Right ventricle myocardium superior (tissue), 1 donor: ENCODE results near the gene SFSWAP. TPM values are rescaled to one million over a fixed set of nuclear protein-coding genes. Genes with fewer than 3 reads are reported as not detected.
"Not testable (repeated sequence)": the region's sequence is repeated elsewhere in the genome, so short reads cannot be mapped to it uniquely, and the experiment has no call there.

Experiments used
- ATAC-seq: fragments of 200-7000 bp; cut with Tn5 transposase; one replicate; pipeline ENCODE4 v1.9.1; 2020; ENCODE audit warnings: mild to moderate bottlenecking; ENCODE audit not compliant: poor library complexity
- DNase-seq: peaks from one replicate; pipeline ENCODE4 v3.0.0-alpha.2; 2020
- intact Hi-C: fragments of 100-400 bp; cut with DNase I; formaldehyde crosslinking; loops from one replicate; pipeline ENCODE4 v1.11.2; 2022
- total RNA-seq: library from RNA; stranded (reverse); fragmentation: NEBNext Ultra II Directional; extraction: Animal tissue kit (Norgen Biotek cat#: 25700); gene quantifications from one replicate; pipeline ENCODE4 v1.2.1, GENCODE V29; 2021
- donor health status: DM: no; HTN: yes; CAD: no; lungs with severe emphysema.

The SFSWAP gene
- total RNA-seq, 1 donor from 2014 or later: 19.4 TPM

- intact Hi-C loops: no loop called here
- DNase-seq (no peak), ATAC-seq (no peak)
These were observed 14.6 kb downstream of the SFSWAP start for GRCh38 chr12:131725503-131725902.

DNA sequence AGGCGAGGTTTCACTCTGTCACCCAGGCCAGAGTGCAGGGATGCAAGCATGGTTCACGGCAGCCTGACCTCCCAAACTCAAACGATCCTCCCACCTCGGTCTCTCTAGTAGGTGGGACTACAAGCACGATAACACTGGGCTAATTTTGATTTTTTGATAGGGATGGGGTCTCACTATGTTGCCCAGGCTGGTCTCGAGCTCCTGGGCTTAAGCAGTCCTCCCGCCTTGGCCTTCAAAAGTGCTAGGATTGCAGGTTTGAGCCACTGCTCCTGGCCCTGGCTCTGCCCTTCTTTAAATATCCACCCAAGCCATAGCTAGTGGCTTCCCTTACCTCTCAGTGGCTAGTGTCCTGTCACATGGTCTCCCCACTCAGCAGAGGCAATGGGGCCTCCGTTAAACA is 17.8 kb downstream of the SFSWAP start:
- no peak for ATAC-seq
- DNase-seq: no peak
- intact Hi-C loops: no loop called here

- intact Hi-C loops: no loop called here
- no peak for ATAC-seq
- DNase-seq: no peak
These were observed 18.5 kb downstream of the SFSWAP start for GRCh38 chr12:131729254-131729955.

DNA sequence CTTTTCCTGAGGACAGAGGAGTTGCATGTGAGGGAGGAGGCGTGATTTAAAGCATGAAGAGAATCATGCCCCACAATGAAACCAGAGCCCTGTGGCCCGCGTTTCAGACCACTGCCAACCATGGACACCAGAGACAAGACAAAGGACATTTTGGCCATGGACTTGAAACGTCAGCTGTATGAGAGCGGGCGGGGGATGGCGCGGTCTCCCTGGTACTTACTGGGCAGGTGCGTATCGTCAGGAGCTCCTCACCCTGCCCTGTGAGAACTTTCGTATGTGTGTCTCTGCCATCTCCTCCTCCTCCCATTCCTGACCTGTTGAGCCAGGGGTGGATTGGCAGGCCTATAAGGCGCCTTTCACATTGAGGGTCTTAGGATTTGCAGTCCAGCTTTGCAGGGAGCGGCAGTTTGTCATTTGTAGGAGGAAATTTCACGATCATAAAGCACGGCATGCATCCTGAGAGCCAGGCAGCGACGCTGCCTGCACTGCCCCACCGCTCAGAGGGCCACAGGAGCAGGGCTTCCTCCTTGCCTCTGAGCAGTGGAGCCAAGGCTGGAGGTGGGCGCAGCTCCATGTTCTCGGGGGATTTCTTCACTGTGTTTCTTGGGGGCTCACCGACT is 22.2 kb downstream of the SFSWAP start:
- intact Hi-C loops: no loop called here
- DNase-seq: no peak
- ATAC-seq: no peak

- no peak for DNase-seq
- intact Hi-C loops: no loop called here
- ATAC-seq: no peak
These were observed 23.0 kb downstream of the SFSWAP start for GRCh38 chr12:131733874-131734273.

DNA sequence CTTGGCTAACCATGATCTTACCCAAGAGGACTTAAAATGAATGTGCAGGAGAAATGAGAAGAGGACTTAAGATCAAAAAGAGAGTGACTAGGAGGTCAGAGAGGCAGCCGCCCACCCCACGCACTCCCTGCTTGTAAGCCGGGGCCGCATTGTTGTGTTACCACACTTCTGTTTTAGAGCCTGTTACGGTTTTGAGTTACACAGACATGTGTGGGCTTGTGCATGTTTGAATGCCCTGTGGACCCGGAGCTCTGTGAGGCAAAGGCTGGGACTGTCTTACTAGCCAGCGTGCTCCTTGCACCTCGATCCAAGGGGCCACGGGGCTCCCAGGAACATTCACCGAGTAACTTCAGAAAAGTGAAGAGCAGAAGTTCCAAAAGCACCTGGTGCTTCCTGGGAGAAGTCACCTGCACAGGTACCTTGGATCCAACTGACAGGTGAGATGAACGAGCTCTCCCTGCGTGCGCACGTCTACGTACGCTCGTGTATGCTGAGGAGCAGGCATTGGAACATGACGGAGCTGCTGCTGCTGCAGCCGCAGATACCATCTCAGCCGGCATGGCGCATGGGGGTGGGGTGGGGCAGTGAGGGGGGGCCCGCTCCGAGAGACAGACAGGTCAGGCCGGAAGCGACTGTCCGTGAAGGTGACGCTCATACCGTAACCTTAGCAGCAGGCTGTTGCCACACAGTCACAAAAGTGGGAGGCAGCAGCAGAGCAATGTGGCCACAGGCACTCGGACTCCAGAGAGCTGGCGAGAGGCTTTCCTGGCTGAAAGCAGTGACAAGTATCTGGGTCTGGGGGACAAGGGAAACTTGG is 23.7 kb downstream of the SFSWAP start:
- intact Hi-C loops: no loop called here
- no peak for ATAC-seq
- DNase-seq: no peak

DNA sequence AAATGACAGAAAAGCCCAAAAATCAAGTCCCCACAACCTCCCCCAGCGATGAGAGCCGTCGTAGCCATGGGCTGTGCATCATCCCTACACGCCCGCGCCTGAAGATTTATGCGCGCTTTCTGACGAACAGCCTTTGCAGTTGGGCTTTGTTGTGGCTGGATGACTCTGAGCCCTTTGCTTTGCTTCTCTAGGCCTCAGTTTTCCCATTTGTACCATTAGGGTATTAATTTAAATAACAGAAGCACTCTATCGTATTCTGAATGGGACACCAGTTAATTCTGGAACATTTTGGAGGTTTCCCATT is 24.2 kb downstream of the SFSWAP start:
- ATAC-seq (no peak), DNase-seq (no peak)
- intact Hi-C loops: no loop called here

DNA sequence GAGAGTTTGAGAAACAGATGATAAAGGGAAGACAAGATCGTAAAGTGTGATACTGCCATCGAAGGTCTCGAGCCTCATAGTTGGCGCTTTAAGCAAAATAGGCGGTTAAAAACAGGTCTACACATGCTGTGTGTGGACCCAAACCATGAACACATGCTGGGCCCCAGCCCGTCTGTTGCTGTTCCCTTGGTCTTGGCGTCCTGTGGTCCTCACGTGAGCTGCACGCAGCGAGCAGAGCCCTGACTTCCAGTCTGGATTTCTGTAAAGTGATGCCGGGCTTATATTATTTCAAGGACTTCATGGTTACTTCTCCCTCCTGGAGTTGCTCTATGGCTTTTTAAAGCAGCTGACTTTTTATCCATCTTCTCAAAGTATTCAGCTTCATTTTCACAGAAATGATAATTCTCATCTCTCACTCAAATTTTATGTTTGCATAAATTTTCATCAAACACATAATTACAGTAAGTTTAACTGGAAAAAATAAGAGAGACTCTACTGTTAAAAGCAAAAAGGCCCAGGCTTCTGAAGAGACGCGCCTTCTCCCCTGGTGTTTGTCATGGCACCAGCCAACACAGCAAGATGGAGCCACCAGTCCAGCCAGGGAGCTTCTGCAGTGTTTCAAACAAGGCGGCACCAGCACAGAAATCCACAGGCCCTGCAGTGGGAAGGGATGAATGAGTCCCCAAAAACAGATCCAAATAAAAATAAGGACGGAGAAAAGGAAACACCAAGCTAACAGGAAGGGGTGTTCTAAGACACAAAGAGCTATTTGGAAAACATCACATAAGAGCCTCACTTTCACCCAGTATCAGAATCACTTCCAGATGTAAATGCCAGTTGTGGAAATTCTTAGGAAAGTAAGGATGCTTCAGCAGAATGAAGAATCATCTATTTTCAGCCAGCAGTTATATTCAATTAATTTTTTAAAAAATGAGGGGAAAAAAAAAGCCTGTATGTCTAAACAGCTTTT is 24.9 kb downstream of the SFSWAP start:
- DNase-seq: no peak
- intact Hi-C loops: no loop called here
- no peak for ATAC-seq

GRCh38 chr12:131736446-131737149 is 25.7 kb downstream of the SFSWAP start:
- ATAC-seq: no peak
- DNase-seq: no peak
- intact Hi-C loops: no loop called here

DNA sequence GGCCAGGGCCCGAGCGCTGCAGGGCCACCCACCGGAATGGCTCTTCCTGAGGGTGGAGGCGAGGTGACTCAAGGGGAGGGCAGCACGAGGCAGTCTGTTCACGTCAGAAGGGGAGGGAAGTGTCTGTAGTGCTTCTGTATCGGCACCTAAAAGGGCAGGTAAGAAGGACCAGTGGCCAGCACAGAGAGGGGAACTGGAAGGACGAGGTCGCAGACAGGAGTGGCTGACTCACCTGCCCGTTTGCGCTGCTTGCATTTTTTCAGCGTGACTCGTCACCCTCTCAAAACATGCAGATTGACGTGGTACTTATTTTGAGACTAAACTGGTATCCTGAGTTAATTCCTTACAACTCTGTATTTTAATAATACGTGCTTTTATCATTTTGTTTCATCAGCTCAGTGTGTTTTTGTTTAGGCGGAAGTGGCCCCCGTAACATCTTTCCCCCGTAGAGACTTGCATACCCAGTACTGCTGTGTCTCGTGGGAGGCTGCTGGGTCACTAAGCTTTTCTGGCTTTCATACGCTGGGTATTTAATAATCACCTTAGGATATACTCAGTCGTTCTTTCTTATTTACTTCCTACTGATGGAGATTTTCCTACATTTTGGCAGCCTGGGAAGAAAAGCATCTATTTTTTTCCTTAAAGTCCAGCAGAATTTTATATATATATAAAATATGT is 26.4 kb downstream of the SFSWAP start:
- ATAC-seq (no peak), DNase-seq (no peak)
- intact Hi-C loops: no loop called here

DNA sequence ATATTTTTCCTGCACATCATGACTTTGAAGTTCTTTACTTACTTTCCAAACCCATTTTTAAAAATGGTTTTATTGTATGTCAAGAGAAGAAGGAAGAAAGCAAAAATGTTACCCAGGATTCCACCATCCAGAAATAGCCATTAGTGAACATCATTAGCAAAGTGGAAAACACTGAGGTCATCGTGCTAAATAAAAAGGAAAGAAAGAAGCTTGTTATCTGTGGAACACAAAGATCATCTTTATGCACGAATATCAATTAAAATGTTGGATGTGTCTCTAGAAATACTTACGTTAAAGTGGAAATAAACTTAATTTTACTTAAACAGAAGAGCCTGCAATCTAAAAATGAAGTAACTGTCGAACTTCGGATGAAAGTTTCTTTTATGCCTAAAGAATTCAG is 27.3 kb downstream of the SFSWAP start:
- intact Hi-C loops: no loop called here
- DNase-seq: no peak
- ATAC-seq: no peak

DNA sequence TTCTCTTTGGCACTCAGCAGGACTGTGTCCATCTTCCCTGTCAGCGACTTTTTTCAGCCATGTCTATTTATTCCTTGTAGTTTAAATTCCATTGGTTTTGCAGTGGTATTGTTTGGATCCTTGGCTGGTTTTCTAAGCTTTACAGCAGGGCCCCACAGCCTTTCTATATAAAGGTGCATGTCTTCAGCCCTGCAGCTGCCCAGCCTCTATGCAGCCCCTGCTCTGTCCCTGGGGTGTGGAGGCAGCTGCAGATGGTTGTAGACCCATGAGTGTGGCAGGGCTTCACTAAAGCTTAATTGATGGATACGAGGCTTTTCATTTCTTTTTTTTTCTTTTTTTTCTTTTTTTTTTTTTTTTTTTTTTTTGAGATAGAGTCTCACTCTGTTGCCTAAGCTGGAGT is 29.7 kb downstream of the SFSWAP start:
- no peak for ATAC-seq
- intact Hi-C loops: no loop called here

GRCh38 chr12:131742761-131743160 is 31.9 kb downstream of the SFSWAP start:
- intact Hi-C loops, ATAC-seq, DNase-seq: not testable (repeated sequence)

More for the DNA sequence above, 29.7 kb downstream of the SFSWAP start:
- DNase-seq: no peak

DNA sequence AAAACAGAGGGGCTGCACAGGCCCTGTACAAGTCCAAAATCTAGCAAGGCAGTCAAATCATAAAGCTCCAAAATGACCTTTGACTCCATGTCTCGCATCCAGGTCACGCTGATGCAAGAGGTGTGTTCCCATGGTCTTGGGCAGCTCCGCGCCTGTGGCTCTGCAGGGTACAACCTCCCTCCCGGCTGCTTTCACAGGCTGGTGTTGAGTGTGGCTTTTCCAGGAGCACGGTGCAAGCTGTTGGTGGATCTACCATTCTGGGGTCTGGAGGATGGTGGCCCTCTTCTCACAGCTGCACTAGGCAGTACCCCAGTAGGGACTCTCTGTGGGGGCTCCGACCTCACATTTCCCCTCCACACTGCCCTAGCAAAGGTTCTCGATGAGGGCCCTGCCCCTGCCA is 32.5 kb downstream of the SFSWAP start:
- DNase-seq, intact Hi-C loops, ATAC-seq: not testable (repeated sequence)

- intact Hi-C loops, ATAC-seq, DNase-seq: not testable (repeated sequence)
These were observed 33.0 kb downstream of the SFSWAP start for GRCh38 chr12:131743880-131744279.

- DNase-seq, ATAC-seq, intact Hi-C loops: not testable (repeated sequence)
These were observed 33.8 kb downstream of the SFSWAP start for GRCh38 chr12:131744675-131745074.

DNA sequence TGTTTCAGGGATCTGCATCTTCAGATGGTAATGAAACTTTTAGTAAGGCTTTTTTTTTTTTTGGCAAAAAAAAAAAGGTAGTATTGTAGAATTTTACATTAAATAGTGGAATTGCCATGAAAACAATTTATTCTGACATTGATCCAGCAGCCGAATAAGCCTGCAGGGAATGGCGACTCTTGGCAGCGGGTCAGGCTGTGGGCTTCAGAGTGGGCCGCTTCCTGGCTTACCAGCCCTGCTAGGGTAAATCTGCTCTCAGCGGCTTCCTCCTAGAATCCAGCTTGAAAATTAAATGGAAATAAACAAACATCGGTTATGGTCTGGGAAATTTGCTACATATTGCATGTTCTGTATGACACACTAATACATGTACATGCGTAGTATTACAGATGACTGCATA is 34.8 kb downstream of the SFSWAP start:
- no peak for ATAC-seq
- DNase-seq: no peak
- intact Hi-C loops: no loop called here
